OCI-LY7 (cell line): ENCODE results near the gene MRPL53. TPM values are rescaled to one million over a fixed set of nuclear protein-coding genes. Genes with fewer than 3 reads are reported as not detected.

ENCODE experiments used
- Bru-seq: library from RNA; stranded (reverse); fragments of 400-500 nt; gene quantifications from one replicate; lab custom pipeline; 2021; lab: Mats Ljungman, UMichigan
- BruChase-seq, 2 experiments: library from RNA; stranded (reverse); fragments of 400-500 nt; gene quantifications; one replicate each; lab custom pipeline; 2021; lab: Mats Ljungman, UMichigan
- BruUV-seq: library from RNA; stranded (reverse); fragments of 400-500 nt; replicated peaks from 2 replicates; lab custom pipeline; 2021; lab: Mats Ljungman, UMichigan
- CTCF ChIA-PET: fragments of 300-600 bp; sonication (Branson Sonifier 250); formaldehyde crosslinking; loops from one replicate; lab custom pipeline; 2022; ENCODE audit warnings: antibody characterized with exemption; ENCODE audit not compliant: unreplicated experiment; lab: Charles Lee
- POLR2A ChIA-PET: fragments of 300-600 bp; sonication (Branson Sonifier 250); formaldehyde crosslinking; loops from one replicate; lab custom pipeline; 2022; ENCODE audit warnings: antibody characterized with exemption; lab: Charles Lee
- DNase-seq: peaks from one replicate; pipeline ENCODE4 v3.0.0-alpha.2; 2015; ENCODE audit warnings: low spot score
- H2AFZ ChIP-seq: fragments of 200-600 bp; sonication (generic), shearing (Covaris generic); 2 replicates; pipeline ENCODE4 v1.6.1; 2014; ENCODE audit warnings: mild to moderate bottlenecking, antibody characterized with exemption, low read length, moderate library complexity
- H3K27ac ChIP-seq: fragments of 200-600 bp; sonication (generic); 2 replicates; pipeline ENCODE4 v1.5.1; 2014; ENCODE audit warnings: mixed run types, low read depth, mild to moderate bottlenecking, moderate library complexity, low read length, inconsistent platforms; ENCODE audit not compliant: poor library complexity, severe bottlenecking
- H3K36me3 ChIP-seq: fragments of 200-600 bp; sonication (generic); 2 replicates; pipeline ENCODE4 v1.6.1; 2014; ENCODE audit warnings: mild to moderate bottlenecking, antibody characterized with exemption, low read length, moderate library complexity, mixed read lengths; ENCODE audit not compliant: insufficient read depth
- H3K4me1 ChIP-seq: fragments of 200-600 bp; sonication (generic); 2 replicates; pipeline ENCODE4 v1.5.1; 2014; ENCODE audit warnings: mild to moderate bottlenecking, low read length; ENCODE audit not compliant: insufficient read depth, poor library complexity, severe bottlenecking
- H3K4me2 ChIP-seq: fragments of 200-600 bp; sonication (generic); 2 replicates; pipeline ENCODE4 v1.6.1; 2014; ENCODE audit warnings: mild to moderate bottlenecking, low read length
- H3K4me3 ChIP-seq: fragments of 200-600 bp; sonication (generic); 2 replicates; pipeline ENCODE4 v1.5.1; 2014; ENCODE audit warnings: mild to moderate bottlenecking, low read depth, low read length; ENCODE audit not compliant: poor library complexity, severe bottlenecking
- H3K79me2 ChIP-seq: fragments of 200-600 bp; sonication (generic); 2 replicates; pipeline ENCODE4 v1.6.1; 2016; ENCODE audit warnings: low read depth, mild to moderate bottlenecking, low read length, moderate library complexity, mixed read lengths; ENCODE audit not compliant: insufficient read depth
- H3K9me2 ChIP-seq: fragments of 200-600 bp; sonication (generic); 2 replicates; pipeline ENCODE4 v1.6.1; 2016; ENCODE audit warnings: mild to moderate bottlenecking, low read length, mixed read lengths; ENCODE audit not compliant: insufficient read depth
- H3K9me3 ChIP-seq: fragments of 200-600 bp; sonication (generic); 2 replicates; pipeline ENCODE4 v1.6.1; 2014; ENCODE audit warnings: mild to moderate bottlenecking, mixed run types, low read length, mixed read lengths
- H4K20me1 ChIP-seq: fragments of 200-600 bp; sonication (generic); 2 replicates; pipeline ENCODE4 v1.6.1; 2014; ENCODE audit warnings: mild to moderate bottlenecking, antibody characterized with exemption, low read length, moderate library complexity, mixed read lengths; ENCODE audit not compliant: insufficient read depth
- CTCF ChIP-seq: fragments of 200-600 bp; sonication (generic); conservative IDR thresholded peaks from 2 replicates; pipeline ENCODE4 v1.5.1; 2014; ENCODE audit warnings: mild to moderate bottlenecking, antibody characterized with exemption, low read length, moderate library complexity, mixed read lengths
- EZH2phosphoT487 ChIP-seq: fragments of 200-600 bp; sonication (generic); IDR thresholded peaks from 2 replicates; pipeline ENCODE4 v1.6.1; 2018; ENCODE audit warnings: low read depth, borderline replicate concordance, mild to moderate bottlenecking, mixed run types, antibody characterized with exemption, low read length, moderate library complexity, mixed read lengths
- intact Hi-C: fragments of 100-400 bp; cut with micrococcal nuclease; formaldehyde crosslinking; loops from one replicate; pipeline ENCODE4 v1.10.0; 2022; ENCODE audit not compliant: unreplicated experiment
- long read RNA-seq: library from polyadenylated mRNA; stranded (forward); transcript quantifications from one replicate; pipeline ENCODE4 v2.0.0, GENCODE V29; 2022
- total RNA-seq, 2 experiments: library from RNA; depleted of rRNA in 1 of 2; stranded (reverse); fragments of >200 nt in 1 of 2; shearing (Covaris generic) in 1 of 2; gene quantifications; 2 replicates each; pipeline ENCODE4 v1.2.3, GENCODE V29; 2014 to 2022

The MRPL53 gene
- total RNA-seq (2014; rRNA removed; shearing (Covaris generic)): 46.1 and 85.7 TPM in 2 replicates
- total RNA-seq (2022): 90.0 and 102 TPM in 2 replicates
- percentile 93 among the genes with signal in this experiment for Bru-seq, nascent RNA
- percentile 94 among the genes with signal in this experiment for BruChase-seq, experiment 1, labeled RNA remaining after a 6-hour chase
- percentile 91 among the genes with signal in this experiment for BruChase-seq, experiment 2, labeled RNA remaining after a 2-hour chase
- long read RNA-seq, transcript MRPL53-201 (3 exons, 1,162 nt): major isoform, 20 of 30 reads
- long read RNA-seq, transcript MRPL53-202 (2 exons, 386 nt): minor isoform, 8 of 30 reads
- long read RNA-seq, partial matches to known transcripts: 1 of 30 reads
- long read RNA-seq, other reads (novel, unspliced or antisense): 1 of 30 reads

- ChIA-PET POLR2A (interaction anchor here (1.3 to 3.2 kb wide), 5 partner anchors 11 to 60 kb away, joined by 3 to 25 read pairs (median 4); partner anchors contain the start of genes AUP1, CCDC142, HTRA2 and TTC31), CTCF (no interaction called here)
- H3K79me2 ChIP-seq: peaks cover 7% of the 10 kb centered on the region; the same call in 1 of the 2 replicates
- DNase-seq: peak; percentile 97
- intact Hi-C loops: no loop called here
- H3K4me1 ChIP-seq: peaks cover 16% of the 10 kb centered on the region
- H3K27ac ChIP-seq: peak within 1 kb of the TSS; percentile 81
- peaks cover 26% of the 10 kb centered on the region for H3K36me3 ChIP-seq
- H4K20me1 ChIP-seq: no peaks in the 10 kb centered on the region
- TF ChIP-seq EZH2phosphoT487 (no peak), CTCF (0 out of 2 replicates have a peak, but pooled peaks have one; percentile 20)
- H3K4me2 ChIP-seq: peak within 1 kb of the TSS; percentile 89
- BruUV-seq: TSS peak; percentile 93
- peak within 1 kb of the TSS; percentile 75 for H2AFZ ChIP-seq
- no peaks in the 10 kb centered on the region for H3K9me2 ChIP-seq
- H3K4me3 ChIP-seq: peak within 1 kb of the TSS; percentile 85
- H3K9me3 ChIP-seq: no peaks in the 10 kb centered on the region
These were observed at the start of gene MRPL53 for GRCh38 chr2:74472086-74472944. TSS of gene MRPL53 (minus strand) at chr2:74472680. CDS start at chr2:74472660, 20 bp downstream.

- Histone ChIP-seq H2AFZ (no peak overlapping the region), H3K9me2 (no peaks in the 10 kb centered on the region), H3K27ac (no peak overlapping the region), H3K79me2 (no peaks in the 10 kb centered on the region), H4K20me1 (no peaks in the 10 kb centered on the region), H3K4me1 (no peaks in the 10 kb centered on the region), H3K9me3 (no peaks in the 10 kb centered on the region), H3K4me2 (no peak overlapping the region), H3K4me3 (no peak overlapping the region), H3K36me3 (no peaks in the 10 kb centered on the region)
- BruUV-seq: no TSS peak
- DNase-seq: no peak
- no peak for TF ChIP-seq CTCF
- no peak for TF ChIP-seq EZH2phosphoT487
- CTCF ChIA-PET: no interaction called here
- intact Hi-C loops: no loop called here
- POLR2A ChIA-PET: no interaction called here
These were observed 44.2 kb upstream of the MRPL53 start for GRCh38 chr2:74516650-74517049.
